ENCODE measurements around the gene PRMT2. TPM values are rescaled to one million over a fixed set of nuclear protein-coding genes. Genes with fewer than 3 reads are reported as not detected.

PRMT2 gene
- total and polyA plus RNA-seq, 12 donors = 31.2 to 70.1 (median 54.2) TPM

Other genes with a start within 250 kb of the PRMT2 start
- gene DIP2A, start 176.8 kb upstream of the PRMT2 start, total RNA-seq = 10 to 100 TPM; 19.7 to 24.9 (median 22.9) TPM
- 10 to 100 TPM in 1 of 2 donors, 1 to 10 TPM in 1; 9.4 to 45.2 TPM for gene DIP2A, start 176.8 kb upstream of the PRMT2 start, polyA plus RNA-seq
- gene S100B, start 30.6 kb upstream of the PRMT2 start, total RNA-seq = 1 to 10 TPM in 8 of 10 donors, under 1 TPM in 1, not detected in 1; 0.53 to 5.2 (median 2.9) TPM
- 10 to 100 TPM in 1 of 2 donors, 1 to 10 TPM in 1; 4.9 to 11.7 TPM for gene S100B, start 30.6 kb upstream of the PRMT2 start, polyA plus RNA-seq

Measured in heart right ventricle (tissue), 12 donors.